HCT116 (cell line): ENCODE measurements around the gene CAPN5. TPM values are rescaled to one million over a fixed set of nuclear protein-coding genes. Genes with fewer than 3 reads are reported as not detected.

ENCODE experiments used
- ATAC-seq: fragments of 200-7000 bp; cut with Tn5 transposase; 2 replicates; pipeline ENCODE4 v1.9.1; 2020; ENCODE audit warnings: mild to moderate bottlenecking, moderate library complexity
- BruUV-seq: library from RNA; stranded (reverse); fragments of 400-500 nt; replicated peaks from 2 replicates; lab custom pipeline; 2021; lab: Mats Ljungman, UMichigan
- CTCF ChIA-PET: fragments of 300-600 bp; sonication (Branson Sonifier 250); formaldehyde crosslinking; loops from one replicate; lab custom pipeline; 2021; ENCODE audit warnings: antibody characterized with exemption; lab: Charles Lee
- POLR2A ChIA-PET: fragments of 300-600, 350-600 bp; sonication (Branson Sonifier 250); formaldehyde crosslinking; loops from one replicate; lab custom pipeline; 2021; ENCODE audit warnings: antibody characterized with exemption; lab: Charles Lee
- RAD21 ChIA-PET, 2 experiments: fragments of 300-600 bp; sonication (Branson Sonifier 250); formaldehyde crosslinking; loops; one replicate each; lab custom pipeline; 2023; ENCODE audit warnings: low total read pairs in 2 of 2; ENCODE audit not compliant: uncharacterized antibody in 2 of 2, unreplicated experiment in 2 of 2, low non-redundant PET in 1 of 2; lab: Charles Lee
- DNase-seq: peaks from one replicate; pipeline ENCODE4 v3.0.0-alpha.2; 2010; ENCODE audit warnings: low read depth, low spot score
- H2AFZ ChIP-seq: fragments of 200-600 bp; shearing (Covaris generic), sonication (generic); 2 replicates; pipeline ENCODE4 v1.6.1; 2017; ENCODE audit warnings: low read depth, mixed run types, mixed read lengths, antibody characterized with exemption, low read length; ENCODE audit not compliant: poor library complexity, severe bottlenecking
- H3K27ac ChIP-seq: 2 replicates; pipeline ENCODE4 v1.5.1; 2012; ENCODE audit warnings: low read depth, low read length
- H3K27me3 ChIP-seq: fragments of 200-600 bp; sonication (generic); 2 replicates; pipeline ENCODE4 v1.6.1; 2016; ENCODE audit warnings: mixed run types, low read length, mixed read lengths; ENCODE audit not compliant: insufficient read depth
- H3K36me3 ChIP-seq, 2 experiments: fragments of 200-500 bp in 1 of 2; fragments of 200-600 bp in 1 of 2; sonication (Bioruptor generic) in 1 of 2; sonication (generic) in 1 of 2; 2 replicates each; pipeline versions ENCODE4 v1.5.1 to v1.6.1; 2014 to 2016; ENCODE audit warnings: low read length in 2 of 2, inconsistent platforms in 1 of 2, mixed read lengths in 1 of 2, mixed run types in 1 of 2; ENCODE audit not compliant: insufficient read depth in 2 of 2, control insufficient read depth in 1 of 2
- H3K4me1 ChIP-seq, 2 experiments: fragments of 200-600 bp in 1 of 2; sonication (generic) in 1 of 2; 2 replicates each; pipeline versions ENCODE4 v1.5.1 to v1.6.1; 2012 to 2017; ENCODE audit warnings: low read length in 2 of 2, inconsistent platforms in 1 of 2, mild to moderate bottlenecking in 1 of 2, mixed read lengths in 1 of 2, mixed run types in 1 of 2, moderate library complexity in 1 of 2; ENCODE audit not compliant: insufficient read depth in 2 of 2, control insufficient read depth in 1 of 2
- H3K4me2 ChIP-seq: fragments of 200-600 bp; sonication (generic); 2 replicates; pipeline ENCODE4 v1.6.1; 2017; ENCODE audit warnings: mixed run types, low read length, mixed read lengths
- H3K4me3 ChIP-seq, 2 experiments: fragments of 200-600 bp in 1 of 2; sonication (generic) in 1 of 2; replicated peaks in 1 of 2; 2 replicates each; pipeline ENCODE4 v1.5.1; 2011 to 2016; ENCODE audit warnings: low read length in 2 of 2, control low read depth in 1 of 2, low read depth in 1 of 2, mild to moderate bottlenecking in 1 of 2, mixed read lengths in 1 of 2, mixed run types in 1 of 2
- H3K79me2 ChIP-seq: fragments of 200-600 bp; sonication (generic); 2 replicates; pipeline ENCODE4 v1.6.1; 2017; ENCODE audit warnings: mild to moderate bottlenecking, mixed run types, low read length, moderate library complexity, mixed read lengths; ENCODE audit not compliant: insufficient read depth
- H3K9ac ChIP-seq: fragments of 200-600 bp; sonication (generic); 2 replicates; pipeline ENCODE4 v1.6.1; 2016; ENCODE audit warnings: low read length, mixed read lengths
- H3K9me2 ChIP-seq: fragments of 200-600 bp; sonication (generic), shearing (Covaris generic); 2 replicates; pipeline ENCODE4 v1.6.1; 2017; ENCODE audit warnings: mixed run types, mild to moderate bottlenecking, moderate library complexity; ENCODE audit not compliant: insufficient read depth
- H3K9me3 ChIP-seq, 2 experiments: fragments of 200-500 bp in 1 of 2; fragments of 200-600 bp in 1 of 2; sonication (Bioruptor generic) in 1 of 2; sonication (generic) in 1 of 2; 2 replicates each; pipeline ENCODE4 v1.6.1; 2014 to 2017; ENCODE audit warnings: low read length in 2 of 2, mixed read lengths in 2 of 2, inconsistent platforms in 1 of 2, low read depth in 1 of 2, mild to moderate bottlenecking in 1 of 2, mixed run types in 1 of 2, moderate library complexity in 1 of 2; ENCODE audit not compliant: control insufficient read depth in 1 of 2, insufficient read depth in 1 of 2
- H4K20me1 ChIP-seq: fragments of 200-600 bp; sonication (generic), shearing (Covaris generic); 2 replicates; pipeline ENCODE4 v1.6.1; 2017; ENCODE audit warnings: mixed run types, mild to moderate bottlenecking, moderate library complexity; ENCODE audit not compliant: insufficient read depth
- CEBPB ChIP-seq: IDR thresholded peaks from 2 replicates; pipeline ENCODE4 v1.6.1; 2012; ENCODE audit warnings: low read depth
- CTCF ChIP-seq, 3 experiments: fragments of 200-600 bp in 1 of 3; sonication (generic) in 1 of 3; IDR thresholded peaks in 2 of 3; conservative IDR thresholded peaks in 1 of 3; 2 replicates each; pipeline ENCODE4 v1.5.1; 2012 to 2017; ENCODE audit warnings: low read depth in 2 of 3, low read length in 2 of 3, antibody characterized with exemption in 1 of 3, borderline replicate concordance in 1 of 3, control low read depth in 1 of 3, mild to moderate bottlenecking in 1 of 3, mixed read lengths in 1 of 3, mixed run types in 1 of 3, moderate library complexity in 1 of 3; ENCODE audit not compliant: insufficient read depth in 1 of 3
- EGR1 ChIP-seq: IDR thresholded peaks from 2 replicates; pipeline ENCODE4 v1.6.1; 2012; ENCODE audit warnings: low read depth
- ELF1 ChIP-seq: IDR thresholded peaks from 2 replicates; pipeline ENCODE4 v1.6.1; 2012; ENCODE audit warnings: low read depth, borderline replicate concordance
- EZH2 ChIP-seq: fragments of 200-600 bp; sonication (generic); IDR thresholded peaks from 2 replicates; pipeline ENCODE4 v1.6.1; 2017; ENCODE audit warnings: antibody characterized with exemption, mixed run types
- FOSL1 ChIP-seq: IDR thresholded peaks from 2 replicates; pipeline ENCODE4 v1.6.1; 2012; ENCODE audit warnings: low read depth
- MAX ChIP-seq: IDR thresholded peaks from 2 replicates; pipeline ENCODE4 v1.6.1; 2012
- POLR2A ChIP-seq: IDR thresholded peaks from 2 replicates; pipeline ENCODE4 v1.7.0; 2011; ENCODE audit warnings: borderline replicate concordance; ENCODE audit not compliant: insufficient read depth, insufficient read length; ENCODE audit errors: extremely low read depth
- POLR2AphosphoS5 ChIP-seq: IDR thresholded peaks from 2 replicates; pipeline ENCODE4 v1.6.1; 2011; ENCODE audit warnings: mild to moderate bottlenecking, low read depth, low read length, moderate library complexity
- RAD21 ChIP-seq: IDR thresholded peaks from 2 replicates; pipeline ENCODE4 v1.6.1; 2012; ENCODE audit warnings: low read depth, mild to moderate bottlenecking
- TCF7L2 ChIP-seq: IDR thresholded peaks from 2 replicates; pipeline ENCODE4 v1.7.0; 2011; ENCODE audit warnings: borderline replicate concordance, inconsistent platforms; ENCODE audit not compliant: insufficient read depth, insufficient read length; ENCODE audit errors: extremely low read depth
- ZNF274 ChIP-seq: fragments of 200-500 bp; sonication (Bioruptor generic); IDR thresholded peaks from 2 replicates; pipeline ENCODE4 v1.6.1; 2014; ENCODE audit warnings: mild to moderate bottlenecking, low read depth, low read length, inconsistent platforms
- intact Hi-C: fragments of 100-400 bp; cut with micrococcal nuclease; formaldehyde crosslinking; loops from 2 replicates; pipeline ENCODE4 v1.10.0; 2022
- total RNA-seq: library from RNA; stranded (reverse); gene quantifications from one replicate; pipeline ENCODE4 v1.2.1, GENCODE V29; 2021; ENCODE audit not compliant: unreplicated experiment
- TF ChIP-seq, protein P1 (sequence below): IDR thresholded peaks from 2 replicates; pipeline ENCODE4 v1.6.1; 2012

CAPN5 gene
- total RNA-seq, 1 experiment from 2014 or later, result 8.6 TPM

GRCh38 chr11:77156396-77157195 lies 89.8 kb downstream of the CAPN5 start:
- H3K4me1 ChIP-seq, result no peaks in the 10 kb centered on the region
- DNase-seq (no peak), ATAC-seq (no peak)
- TF ChIP-seq EGR1 (no peak), ZNF274 (no peak), FOSL1 (no peak), MAX (no peak), CTCF (IDR thresholded peaks at IDR 0.05 in 2 of 3, conservative IDR thresholded peaks at IDR 0.05 in 1 of 3; ENCODE audit: borderline replicate concordance in 1 of 3, insufficient read depth in 1 of 3, low read depth in 2 of 3, low read length in 2 of 3) (no peak), RAD21 (no peak), ELF1 (no peak), POLR2AphosphoS5 (no peak), CEBPB (no peak), EZH2 (no peak), POLR2A (no peak), TCF7L2 (no peak)
- TF ChIP-seq, protein P1, sequence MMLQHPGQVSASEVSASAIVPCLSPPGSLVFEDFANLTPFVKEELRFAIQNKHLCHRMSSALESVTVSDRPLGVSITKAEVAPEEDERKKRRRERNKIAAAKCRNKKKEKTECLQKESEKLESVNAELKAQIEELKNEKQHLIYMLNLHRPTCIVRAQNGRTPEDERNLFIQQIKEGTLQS, result no peak
- H3K79me2 ChIP-seq, result no peaks in the 10 kb centered on the region
- no TSS peak for BruUV-seq
- H3K9me2 ChIP-seq, result no peaks in the 10 kb centered on the region
- RAD21 ChIA-PET, result no interaction called here
- H2AFZ ChIP-seq, result no peak overlapping the region
- H3K4me2 ChIP-seq, result no peak overlapping the region
- H3K27ac ChIP-seq, result no peak overlapping the region
- H3K4me3 ChIP-seq, result no peak overlapping the region
- POLR2A ChIA-PET, result no interaction called here
- no peaks in the 10 kb centered on the region for H4K20me1 ChIP-seq
- CTCF ChIA-PET, result no interaction called here
- no peaks in the 10 kb centered on the region for H3K9me3 ChIP-seq
- no peaks in the 10 kb centered on the region for H3K27me3 ChIP-seq
- no peak overlapping the region for H3K9ac ChIP-seq
- no peaks in the 10 kb centered on the region for H3K36me3 ChIP-seq
- intact Hi-C loops, result no loop called here
